ENCODE data around the gene ETAA1.

GRCh38 chr2:67456428-67456827 lies 59.3 kb downstream of the ETAA1 start:
- TF ChIP-seq CTCF (IDR thresholded peaks at IDR 0.05) = no peak
- no peak for TF ChIP-seq POLR2A (IDR thresholded peaks at IDR 0.05)
- TF ChIP-seq POLR2AphosphoS5 (IDR thresholded peaks at IDR 0.05) = no peak

Data from suprapubic skin (tissue), 4 donors.